Posterior vena cava (tissue), 2 donors: ENCODE results near the gene DOHH. TPM values are rescaled to one million over a fixed set of nuclear protein-coding genes. Genes with fewer than 3 reads are reported as not detected.

Source experiments
- total RNA-seq, 2 donors: library from RNA; stranded (reverse); fragmentation: NEBNext Ultra II Directional; extraction: Animal tissue kit (Norgen Biotek cat#: 25700); gene quantifications; one replicate each; pipeline ENCODE4 v1.2.1, GENCODE V29; 2021
- donor health status: DM: yes; HTN: yes; CAD: no.
- donor health status: DM: yes; HTN: yes; CAD: no.

Gene DOHH
- total RNA-seq, 2 donors from 2014 or later: 10.1 to 10.7 TPM

Other genes with a start within 250 kb of the DOHH start
- 100 to 1,000 TPM; 196 to 223 TPM for gene NFIC, start 134.1 kb downstream of the DOHH start, total RNA-seq
- not detected for gene SMIM24, start 20.1 kb downstream of the DOHH start, total RNA-seq
- gene SMIM44, start 17.2 kb downstream of the DOHH start, total RNA-seq: not detected
- 10 to 100 TPM; 29.0 to 29.5 TPM for gene FZR1, start 5.6 kb upstream of the DOHH start, total RNA-seq
- 1 to 10 TPM in 1 of 2 donors, under 1 TPM in 1; 0.90 to 2.6 TPM for gene TEKTIP1, start 38.5 kb upstream of the DOHH start, total RNA-seq
- 10 to 100 TPM; 49.6 to 52.7 TPM for gene MFSD12, start 56.9 kb upstream of the DOHH start, total RNA-seq
- gene HMG20B, start 72.3 kb upstream of the DOHH start, total RNA-seq: 100 to 1,000 TPM in 1 of 2 donors, 10 to 100 TPM in 1; 96.8 to 111 TPM
- 10 to 100 TPM; 13.9 to 14.6 TPM for gene GIPC3, start 84.8 kb upstream of the DOHH start, total RNA-seq
- 10 to 100 TPM; 46.9 to 49.6 TPM for gene TBXA2R, start 106.2 kb upstream of the DOHH start, total RNA-seq
- 10 to 100 TPM; 13.0 to 17.0 TPM for gene CACTIN, start 126.1 kb upstream of the DOHH start, total RNA-seq
- 10 to 100 TPM; 80.9 to 85.4 TPM for gene PIP5K1C, start 199.8 kb upstream of the DOHH start, total RNA-seq
- gene TJP3, start 207.7 kb upstream of the DOHH start, total RNA-seq: under 1 TPM in 1 of 2 donors, not detected in 1; 0.10 TPM